Stimulated activated CD4-positive, alpha-beta T cell treated with anti-CD3 and anti-CD28 coated beads, Interleukin-1b, Interleukin-23, amount 100 ng/mL, for 48 hours (primary cell): ENCODE results near the gene KLHDC2.
"Not testable (repeated sequence)": the region's sequence is repeated elsewhere in the genome, so short reads cannot be mapped to it uniquely, and the experiment has no call there.

Source experiments
- DNase-seq: peaks from one replicate; pipeline ENCODE4 v3.0.0-alpha.2; 2020

Gene KLHDC2

GRCh38 chr14:49783394-49784014 is 15.6 kb downstream of the KLHDC2 start:
- DNase-seq = no peak

GRCh38 chr14:49786315-49786714 is 18.4 kb downstream of the KLHDC2 start:
- no peak for DNase-seq

GRCh38 chr14:49792618-49793017 is 24.7 kb downstream of the KLHDC2 start:
- DNase-seq = no peak

- no peak for DNase-seq
Observed at GRCh38 chr14:49796025-49796424, 28.1 kb downstream of the KLHDC2 start.

- no peak for DNase-seq
Observed at GRCh38 chr14:49808780-49809179, 40.8 kb downstream of the KLHDC2 start.

- not testable (repeated sequence) for DNase-seq
Observed at GRCh38 chr14:49816118-49816517, 48.2 kb downstream of the KLHDC2 start.

GRCh38 chr14:49816844-49817243 is 48.9 kb downstream of the KLHDC2 start:
- no peak for DNase-seq

GRCh38 chr14:49820176-49820575 is 52.2 kb downstream of the KLHDC2 start:
- DNase-seq = no peak

GRCh38 chr14:49828640-49829039 is 60.7 kb downstream of the KLHDC2 start:
- no peak for DNase-seq
